Measurements from ENCODE around the gene ZER1.
A peak's percentile ranks its signal among the peaks of the same experiment; 100 is the strongest.

ZER1 gene

GRCh38 chr9:128690684-128691034 lies 81.1 kb downstream of the ZER1 start:
- DNase-seq (ENCODE audit: low spot score): no peak

- DNase-seq (ENCODE audit: low spot score): peak; percentile 82
Observed at GRCh38 chr9:128689820-128690683, 81.7 kb downstream of the ZER1 start.

- DNase-seq (ENCODE audit: low spot score): peak; percentile 74
Observed at GRCh38 chr9:128689293-128689774, 82.4 kb downstream of the ZER1 start.

- DNase-seq (ENCODE audit: low spot score): peak; percentile 99
Observed at GRCh38 chr9:128688501-128689292, 83.0 kb downstream of the ZER1 start, which contains the start of gene SET. TSS of gene SET (plus strand) at chr9:128689222. CDS start at chr9:128689583, 361 bp downstream.

GRCh38 chr9:128687453-128687852 lies 84.3 kb downstream of the ZER1 start:
- no peak for DNase-seq (ENCODE audit: low spot score)

GRCh38 chr9:128685636-128686489 lies 85.9 kb downstream of the ZER1 start:
- DNase-seq (ENCODE audit: low spot score): no peak

GRCh38 chr9:128684325-128685199 lies 87.2 kb downstream of the ZER1 start:
- peak; percentile 76 for DNase-seq (ENCODE audit: low spot score)

- no peak for DNase-seq (ENCODE audit: low spot score)
Observed at GRCh38 chr9:128684065-128684324, 87.7 kb downstream of the ZER1 start.

- DNase-seq (ENCODE audit: low spot score): peak; percentile 74
Observed at GRCh38 chr9:128683340-128684064, 88.2 kb downstream of the ZER1 start.

All from D341Med (cell line).